Glutamatergic neuron (in vitro differentiated cells): ENCODE measurements around the gene NMD3. TPM values are rescaled to one million over a fixed set of nuclear protein-coding genes. Genes with fewer than 3 reads are reported as not detected.

Experiments used
- DNase-seq: peaks from one replicate; pipeline ENCODE4 v3.0.0; 2022
- H3K27ac Mint-ChIP-seq: one replicate; pipeline ENCODE4 v1.8.0; 2020; ENCODE audit warnings: mild to moderate bottlenecking, mixed read lengths, inconsistent platforms; ENCODE audit not compliant: unreplicated experiment
- H3K27me3 Mint-ChIP-seq: one replicate; pipeline ENCODE4 v1.8.0; 2020; ENCODE audit warnings: mild to moderate bottlenecking, moderate library complexity, mixed read lengths, inconsistent platforms; ENCODE audit not compliant: unreplicated experiment
- H3K36me3 Mint-ChIP-seq: one replicate; pipeline ENCODE4 v1.8.0; 2020; ENCODE audit warnings: mild to moderate bottlenecking, mixed read lengths, inconsistent platforms; ENCODE audit not compliant: unreplicated experiment
- H3K4me1 Mint-ChIP-seq: one replicate; pipeline ENCODE4 v1.8.0; 2020; ENCODE audit warnings: mild to moderate bottlenecking, low read depth, mixed read lengths, inconsistent platforms; ENCODE audit not compliant: unreplicated experiment
- H3K4me3 Mint-ChIP-seq: one replicate; pipeline ENCODE4 v1.8.0; 2020; ENCODE audit warnings: mild to moderate bottlenecking, mixed read lengths, inconsistent platforms; ENCODE audit not compliant: unreplicated experiment
- H3K9me3 Mint-ChIP-seq: one replicate; pipeline ENCODE4 v1.8.0; 2020; ENCODE audit warnings: mild to moderate bottlenecking, moderate library complexity, mixed read lengths, inconsistent platforms; ENCODE audit not compliant: unreplicated experiment
- CTCF ChIP-seq: fragments of 200-600 bp; sonication (generic); IDR thresholded peaks from one replicate; pipeline ENCODE4 v1.5.0; 2021; ENCODE audit not compliant: partially characterized antibody, unreplicated experiment
- total RNA-seq: library from RNA; stranded (reverse); fragmentation: NEBNext Ultra II Directional; extraction: Animal tissue kit (Norgen Biotek cat#: 25700); gene quantifications from one replicate; pipeline ENCODE4 v1.2.1, GENCODE V29; 2021; ENCODE audit not compliant: unreplicated experiment

The NMD3 gene
- total RNA-seq, 1 donor from 2014 or later, result 49.3 TPM

GRCh38 chr3:161296814-161297213 is 75.7 kb downstream of the NMD3 start:
- no peaks in the 10 kb centered on the region for H3K27me3 Mint-ChIP-seq
- TF ChIP-seq CTCF, result no peak
- no peak for DNase-seq
- H3K9me3 Mint-ChIP-seq, result peaks cover 2% of the 10 kb centered on the region
- H3K4me1 Mint-ChIP-seq, result no peaks in the 10 kb centered on the region
- peaks cover 22% of the 10 kb centered on the region for H3K36me3 Mint-ChIP-seq
- H3K27ac Mint-ChIP-seq, result no peak overlapping the region
- no peak overlapping the region for H3K4me3 Mint-ChIP-seq

Other genes with a start within 250 kb of the NMD3 start
- 2.6 TPM for gene B3GALNT1, start 116.0 kb upstream of the NMD3 start, total RNA-seq
- gene SPTSSB, start 150.2 kb downstream of the NMD3 start, total RNA-seq, result 1.9 TPM